Mesothelial cell of epicardium (in vitro differentiated cells): ENCODE measurements around the gene PSMD6. TPM values are rescaled to one million over a fixed set of nuclear protein-coding genes. Genes with fewer than 3 reads are reported as not detected.

Source experiments
- DNase-seq, 2 experiments: peaks; one replicate each; pipeline ENCODE4 v3.0.0; 2021; ENCODE audit warnings: low spot score in 2 of 2; ENCODE audit not compliant: unreplicated experiment in 2 of 2
- H3K27ac Mint-ChIP-seq: 2 replicates; pipeline ENCODE4 v1.8.0; 2021; ENCODE audit warnings: mixed read lengths
- H3K27me3 Mint-ChIP-seq: 2 replicates; pipeline ENCODE4 v1.8.0; 2021; ENCODE audit warnings: low read depth, mixed read lengths
- H3K36me3 Mint-ChIP-seq: 2 replicates; pipeline ENCODE4 v1.8.0; 2021; ENCODE audit warnings: mixed read lengths
- H3K4me1 Mint-ChIP-seq: 2 replicates; pipeline ENCODE4 v1.8.0; 2021; ENCODE audit warnings: mixed read lengths
- H3K4me3 Mint-ChIP-seq: 2 replicates; pipeline ENCODE4 v1.8.0; 2021; ENCODE audit warnings: mild to moderate bottlenecking, moderate library complexity, mixed read lengths
- H3K9me3 Mint-ChIP-seq: 2 replicates; pipeline ENCODE4 v1.8.0; 2021; ENCODE audit warnings: mixed read lengths
- total RNA-seq: library from RNA; stranded (reverse); gene quantifications from 3 replicates; pipeline ENCODE4 v1.2.1, GENCODE V29; 2021
- TF ChIP-seq, protein P1 (sequence below): fragments of 200-600 bp; sonication (generic); IDR thresholded peaks from one replicate; pipeline ENCODE4 v1.5.0; 2021; ENCODE audit warnings: antibody characterized with exemption; ENCODE audit not compliant: unreplicated experiment

The PSMD6 gene
- total RNA-seq, 1 donor from 2014 or later, result 73.4 TPM

DNA sequence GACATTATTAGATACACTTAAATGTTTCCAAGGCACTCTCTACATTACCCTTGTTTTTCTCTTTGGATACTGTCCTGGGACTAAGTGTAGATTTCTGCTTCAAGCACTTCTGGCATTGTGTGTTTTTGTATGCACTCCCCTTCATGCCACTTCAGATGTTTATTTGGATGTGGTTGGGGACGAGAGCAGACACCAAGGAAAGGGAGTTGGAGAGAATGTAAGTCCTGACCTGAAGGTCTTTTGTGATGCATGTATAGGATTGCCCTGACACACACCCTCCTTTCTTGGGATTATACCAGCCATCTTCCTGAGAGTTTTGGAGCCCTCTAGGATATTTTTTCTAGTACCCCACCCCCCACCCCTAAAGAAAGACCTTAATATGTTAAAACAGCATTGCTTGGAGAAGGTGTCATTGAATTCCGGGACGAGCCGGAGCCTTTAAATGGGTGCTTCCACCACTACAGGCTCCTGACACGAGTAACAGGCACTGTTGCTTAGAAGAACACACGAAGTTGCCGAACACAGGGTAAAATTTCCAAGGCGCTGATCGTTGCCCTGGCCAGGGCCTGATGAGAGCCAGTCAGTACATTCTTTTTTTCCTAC lies 22.7 kb downstream of the PSMD6 start:
- no peak overlapping the region for H3K27ac Mint-ChIP-seq
- TF ChIP-seq, protein P1, sequence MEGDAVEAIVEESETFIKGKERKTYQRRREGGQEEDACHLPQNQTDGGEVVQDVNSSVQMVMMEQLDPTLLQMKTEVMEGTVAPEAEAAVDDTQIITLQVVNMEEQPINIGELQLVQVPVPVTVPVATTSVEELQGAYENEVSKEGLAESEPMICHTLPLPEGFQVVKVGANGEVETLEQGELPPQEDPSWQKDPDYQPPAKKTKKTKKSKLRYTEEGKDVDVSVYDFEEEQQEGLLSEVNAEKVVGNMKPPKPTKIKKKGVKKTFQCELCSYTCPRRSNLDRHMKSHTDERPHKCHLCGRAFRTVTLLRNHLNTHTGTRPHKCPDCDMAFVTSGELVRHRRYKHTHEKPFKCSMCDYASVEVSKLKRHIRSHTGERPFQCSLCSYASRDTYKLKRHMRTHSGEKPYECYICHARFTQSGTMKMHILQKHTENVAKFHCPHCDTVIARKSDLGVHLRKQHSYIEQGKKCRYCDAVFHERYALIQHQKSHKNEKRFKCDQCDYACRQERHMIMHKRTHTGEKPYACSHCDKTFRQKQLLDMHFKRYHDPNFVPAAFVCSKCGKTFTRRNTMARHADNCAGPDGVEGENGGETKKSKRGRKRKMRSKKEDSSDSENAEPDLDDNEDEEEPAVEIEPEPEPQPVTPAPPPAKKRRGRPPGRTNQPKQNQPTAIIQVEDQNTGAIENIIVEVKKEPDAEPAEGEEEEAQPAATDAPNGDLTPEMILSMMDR, result no peak
- no peaks in the 10 kb centered on the region for H3K9me3 Mint-ChIP-seq
- no peaks in the 10 kb centered on the region for H3K27me3 Mint-ChIP-seq
- H3K36me3 Mint-ChIP-seq, result peaks cover 18% of the 10 kb centered on the region
- no peak for DNase-seq
- peaks cover 6% of the 10 kb centered on the region for H3K4me1 Mint-ChIP-seq
- no peak overlapping the region for H3K4me3 Mint-ChIP-seq

DNA sequence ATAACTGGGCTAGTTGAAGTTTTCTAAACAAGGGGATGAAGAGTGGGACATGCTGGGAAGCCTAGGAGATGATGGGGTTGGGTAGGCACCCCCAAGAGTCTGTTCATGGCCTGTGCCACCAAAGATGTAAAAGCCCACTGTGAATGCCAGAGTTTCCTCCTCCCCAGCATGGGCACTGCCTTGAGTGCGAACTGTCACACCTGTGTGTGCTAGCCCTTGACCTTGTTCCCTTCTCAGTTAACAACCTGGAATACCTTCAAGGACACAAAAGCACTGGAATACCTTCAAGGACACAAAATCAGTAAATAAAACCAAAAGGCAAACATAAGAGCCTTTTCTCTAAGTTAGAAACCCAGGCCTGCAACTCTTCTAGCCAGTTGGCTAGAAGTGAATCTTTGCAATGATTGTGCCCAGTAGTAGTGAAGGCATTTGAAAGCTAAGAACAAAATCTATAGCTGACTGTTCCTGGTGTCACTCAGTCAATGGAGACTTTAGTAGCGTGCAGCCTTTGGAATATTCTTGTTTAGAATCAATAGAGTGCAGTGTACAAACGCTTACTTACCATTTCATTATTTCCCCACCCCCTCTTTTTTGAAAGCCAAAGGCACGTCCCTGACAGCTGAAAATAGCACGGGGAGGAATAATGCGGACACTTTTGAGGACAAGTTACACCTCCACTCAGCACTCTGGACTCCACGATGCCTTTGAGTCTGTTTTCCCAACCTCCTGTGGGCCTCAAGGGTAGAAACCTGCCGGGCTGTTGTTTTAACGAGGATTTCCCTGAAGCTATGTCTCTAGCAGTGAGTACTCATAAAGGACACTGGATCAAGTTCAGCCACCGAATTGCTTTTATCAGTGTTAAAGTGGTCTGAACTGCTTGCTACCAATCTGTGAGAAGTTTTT lies 24.2 kb downstream of the PSMD6 start:
- Mint-ChIP-seq H3K9me3 (no peaks in the 10 kb centered on the region), H3K27me3 (no peaks in the 10 kb centered on the region), H3K4me1 (peaks cover 6% of the 10 kb centered on the region), H3K36me3 (peaks cover 20% of the 10 kb centered on the region), H3K4me3 (no peak overlapping the region), H3K27ac (peak overlapping the region; percentile 0)
- TF ChIP-seq, protein P1, result no peak
- no peak for DNase-seq

DNA sequence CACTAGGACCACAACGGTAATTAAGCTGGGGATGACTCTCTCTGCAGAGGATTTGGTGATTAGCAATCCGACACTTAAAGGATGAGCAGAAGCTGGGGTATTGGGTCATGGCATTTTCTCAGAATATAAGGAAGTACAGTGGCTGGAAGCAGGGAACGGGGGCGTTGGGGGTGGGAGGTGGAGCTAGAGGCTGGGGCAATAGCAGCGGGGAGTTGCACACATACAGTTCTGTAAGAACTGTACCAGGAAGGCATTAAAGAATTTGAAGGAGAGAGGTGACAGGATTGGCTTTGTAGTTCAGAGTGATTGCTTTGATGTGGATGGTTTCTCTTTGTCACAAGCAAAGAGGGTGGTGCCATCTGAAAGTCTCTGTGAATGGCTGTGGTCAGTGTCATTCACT lies 28.2 kb downstream of the PSMD6 start:
- Mint-ChIP-seq H3K36me3 (peaks cover 27% of the 10 kb centered on the region), H3K27me3 (no peaks in the 10 kb centered on the region), H3K4me1 (peaks cover 6% of the 10 kb centered on the region), H3K27ac (no peak overlapping the region), H3K4me3 (no peak overlapping the region), H3K9me3 (no peaks in the 10 kb centered on the region)
- TF ChIP-seq, protein P1, result no peak
- no peak for DNase-seq

DNA sequence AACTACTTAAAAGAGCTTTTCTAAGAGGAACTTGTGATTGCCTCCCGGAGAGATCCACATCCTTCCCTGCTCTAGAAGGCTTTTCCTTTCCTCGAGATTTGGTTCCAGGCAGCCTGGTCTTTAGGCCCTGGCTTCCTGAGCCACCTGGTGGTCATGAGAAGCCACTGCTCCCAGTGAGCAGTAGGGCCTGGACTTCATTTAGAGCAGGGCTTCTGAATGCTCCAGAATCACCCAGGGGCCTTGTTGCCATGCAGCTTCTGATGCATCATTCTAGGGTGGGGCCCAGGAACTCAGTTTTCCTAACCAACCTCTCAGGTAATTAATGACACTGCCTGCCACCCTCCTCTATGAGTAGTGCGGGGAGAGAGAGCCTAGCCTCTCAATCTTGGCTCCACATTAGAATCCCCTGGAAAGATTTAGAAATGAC lies 29.6 kb downstream of the PSMD6 start:
- DNase-seq, result peak; percentile 34 to 59
- Mint-ChIP-seq H3K4me1 (no peaks in the 10 kb centered on the region), H3K4me3 (no peak overlapping the region), H3K9me3 (no peaks in the 10 kb centered on the region), H3K27ac (no peak overlapping the region), H3K27me3 (no peaks in the 10 kb centered on the region), H3K36me3 (peaks cover 27% of the 10 kb centered on the region)
- TF ChIP-seq, protein P1, result peak; percentile 82

DNA sequence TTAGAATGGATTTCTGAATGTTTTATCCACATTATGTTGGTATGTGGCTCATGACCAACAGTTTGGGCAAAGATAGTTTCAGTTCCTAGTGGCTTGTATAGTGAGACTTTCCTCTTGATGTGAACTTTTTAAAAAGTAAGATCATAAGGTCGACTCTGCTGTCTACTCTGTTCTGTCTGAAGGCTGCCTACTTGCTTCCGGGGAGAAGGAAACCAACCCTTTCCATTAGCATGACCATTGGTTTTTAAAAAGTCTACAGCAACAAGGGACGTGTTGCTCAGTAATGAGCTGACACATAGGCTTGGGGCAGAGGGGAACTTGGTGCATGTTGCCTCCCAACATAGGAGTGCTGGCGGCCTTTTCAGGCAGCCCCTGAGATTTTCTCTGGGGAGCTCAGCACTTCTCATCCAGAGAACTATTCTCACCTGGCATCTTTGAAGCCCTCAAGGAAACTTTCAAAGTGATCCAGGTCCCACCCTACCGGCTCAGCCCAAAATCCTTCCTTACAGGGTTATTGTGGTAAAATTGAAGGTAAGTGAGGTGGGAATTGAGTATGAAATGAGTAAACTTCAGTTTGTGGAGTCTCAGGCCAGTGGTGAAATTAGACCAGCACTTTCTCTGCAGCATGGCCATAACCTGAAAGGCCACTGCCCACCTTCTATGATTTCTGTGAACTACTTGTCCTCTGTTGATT lies 30.6 kb downstream of the PSMD6 start:
- no peak overlapping the region for H3K27ac Mint-ChIP-seq
- no peaks in the 10 kb centered on the region for H3K27me3 Mint-ChIP-seq
- H3K36me3 Mint-ChIP-seq, result peaks cover 27% of the 10 kb centered on the region
- TF ChIP-seq, protein P1, result no peak
- no peaks in the 10 kb centered on the region for H3K4me1 Mint-ChIP-seq
- no peaks in the 10 kb centered on the region for H3K9me3 Mint-ChIP-seq
- H3K4me3 Mint-ChIP-seq, result no peak overlapping the region
- DNase-seq, result no peak
